ENCODE measurements around the gene HOXA4.

DNA sequence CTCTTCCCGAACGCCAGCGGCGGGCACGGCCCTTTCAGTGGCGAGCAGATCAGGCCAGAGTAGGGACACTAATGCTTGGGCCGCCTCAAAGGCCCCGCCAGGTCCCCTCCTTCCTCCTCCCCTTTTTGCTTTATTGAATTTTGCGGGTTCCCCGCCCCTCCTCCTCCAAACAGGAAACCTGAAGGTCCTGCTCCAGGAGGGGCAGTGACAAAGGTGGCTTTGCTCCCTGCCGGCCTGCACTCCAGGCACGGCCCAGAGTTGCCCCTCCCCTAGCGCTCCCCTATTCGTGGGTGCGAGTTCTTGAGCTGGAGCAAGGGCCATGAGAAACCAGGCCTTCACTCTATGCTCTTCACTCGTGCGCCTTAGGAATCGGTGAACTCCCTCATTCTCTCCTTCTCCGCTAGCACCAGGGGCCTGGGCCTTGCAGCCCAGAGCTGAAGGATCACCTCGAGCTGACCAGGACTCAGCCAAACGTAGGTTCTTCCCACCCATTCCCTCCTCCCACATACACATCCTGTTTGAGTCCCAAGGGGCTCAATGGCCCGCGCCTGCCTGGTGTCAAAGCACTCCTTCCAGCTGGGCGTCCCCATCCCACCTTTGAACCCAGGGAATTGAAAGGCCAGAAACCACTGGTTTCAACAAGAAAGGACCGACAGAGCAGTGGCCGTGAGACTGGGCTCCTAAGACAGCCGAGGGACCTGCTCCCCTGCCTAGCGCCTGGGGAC, 17.6 kb upstream of the HOXA4 start:
- TF ChIP-seq, protein P1, sequence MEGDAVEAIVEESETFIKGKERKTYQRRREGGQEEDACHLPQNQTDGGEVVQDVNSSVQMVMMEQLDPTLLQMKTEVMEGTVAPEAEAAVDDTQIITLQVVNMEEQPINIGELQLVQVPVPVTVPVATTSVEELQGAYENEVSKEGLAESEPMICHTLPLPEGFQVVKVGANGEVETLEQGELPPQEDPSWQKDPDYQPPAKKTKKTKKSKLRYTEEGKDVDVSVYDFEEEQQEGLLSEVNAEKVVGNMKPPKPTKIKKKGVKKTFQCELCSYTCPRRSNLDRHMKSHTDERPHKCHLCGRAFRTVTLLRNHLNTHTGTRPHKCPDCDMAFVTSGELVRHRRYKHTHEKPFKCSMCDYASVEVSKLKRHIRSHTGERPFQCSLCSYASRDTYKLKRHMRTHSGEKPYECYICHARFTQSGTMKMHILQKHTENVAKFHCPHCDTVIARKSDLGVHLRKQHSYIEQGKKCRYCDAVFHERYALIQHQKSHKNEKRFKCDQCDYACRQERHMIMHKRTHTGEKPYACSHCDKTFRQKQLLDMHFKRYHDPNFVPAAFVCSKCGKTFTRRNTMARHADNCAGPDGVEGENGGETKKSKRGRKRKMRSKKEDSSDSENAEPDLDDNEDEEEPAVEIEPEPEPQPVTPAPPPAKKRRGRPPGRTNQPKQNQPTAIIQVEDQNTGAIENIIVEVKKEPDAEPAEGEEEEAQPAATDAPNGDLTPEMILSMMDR (conservative IDR thresholded peaks at IDR 0.05 in 1 of 2, IDR thresholded peaks at IDR 0.05 in 1 of 2; ENCODE audit: low read depth in 1 of 2, low read length in 2 of 2): no peak
- no peak for TF ChIP-seq EZH2 (IDR thresholded peaks at IDR 0.05; ENCODE audit: low read length, missing control alignments)

All from fibroblast of lung (primary cell).